ENCODE measurements around the gene ADAMTS2.
"Not testable (repeated sequence)": the region's sequence is repeated elsewhere in the genome, so short reads cannot be mapped to it uniquely, and the experiment has no call there.

The ADAMTS2 gene

GRCh38 chr5:179325296-179326031, 19.8 kb downstream of the ADAMTS2 start:
- no peak for DNase-seq (ENCODE audit: low spot score)

GRCh38 chr5:179324760-179325295, 20.4 kb downstream of the ADAMTS2 start:
- no peak for DNase-seq (ENCODE audit: low spot score)

- DNase-seq (ENCODE audit: low spot score) = not testable (repeated sequence)
Observed at GRCh38 chr5:179324316-179324715, 20.9 kb downstream of the ADAMTS2 start.

- no peak for DNase-seq (ENCODE audit: low spot score)
Observed at GRCh38 chr5:179323026-179323870, 22.0 kb downstream of the ADAMTS2 start.

- no peak for DNase-seq (ENCODE audit: low spot score)
Observed at GRCh38 chr5:179322071-179323025, 22.9 kb downstream of the ADAMTS2 start.

- DNase-seq (ENCODE audit: low spot score) = no peak
Observed at GRCh38 chr5:179321206-179321987, 23.9 kb downstream of the ADAMTS2 start.

- DNase-seq (ENCODE audit: low spot score) = no peak
Observed at GRCh38 chr5:179319741-179320281, 25.4 kb downstream of the ADAMTS2 start.

- DNase-seq (ENCODE audit: low spot score) = no peak
Observed at GRCh38 chr5:179319123-179319522, 26.1 kb downstream of the ADAMTS2 start.

- no peak for DNase-seq (ENCODE audit: low spot score)
Observed at GRCh38 chr5:179318221-179318955, 26.9 kb downstream of the ADAMTS2 start.

GRCh38 chr5:179317411-179318220, 27.6 kb downstream of the ADAMTS2 start:
- no peak for DNase-seq (ENCODE audit: low spot score)

- DNase-seq (ENCODE audit: low spot score) = no peak
Observed at GRCh38 chr5:179316982-179317381, 28.3 kb downstream of the ADAMTS2 start.

- DNase-seq (ENCODE audit: low spot score) = no peak
Observed at GRCh38 chr5:179316111-179316551, 29.1 kb downstream of the ADAMTS2 start.

- no peak for DNase-seq (ENCODE audit: low spot score)
Observed at GRCh38 chr5:179315356-179315890, 29.8 kb downstream of the ADAMTS2 start.

GRCh38 chr5:179314606-179315355, 30.5 kb downstream of the ADAMTS2 start:
- DNase-seq (ENCODE audit: low spot score) = no peak

- DNase-seq (ENCODE audit: low spot score) = no peak
Observed at GRCh38 chr5:179313849-179314521, 31.3 kb downstream of the ADAMTS2 start.

GRCh38 chr5:179312557-179313235, 32.6 kb downstream of the ADAMTS2 start:
- no peak for DNase-seq (ENCODE audit: low spot score)

- DNase-seq (ENCODE audit: low spot score) = no peak
Observed at GRCh38 chr5:179311581-179311980, 33.7 kb downstream of the ADAMTS2 start.
